HG03108 (cell line): ENCODE results near the gene LRGUK.

Experiments used
- ATAC-seq: cut with Tn5 transposase; IDR thresholded peaks from one replicate; pipeline ENCODE4 v1.9.1; 2021; ENCODE audit warnings: moderate library complexity; ENCODE audit not compliant: unreplicated experiment

LRGUK gene

DNA sequence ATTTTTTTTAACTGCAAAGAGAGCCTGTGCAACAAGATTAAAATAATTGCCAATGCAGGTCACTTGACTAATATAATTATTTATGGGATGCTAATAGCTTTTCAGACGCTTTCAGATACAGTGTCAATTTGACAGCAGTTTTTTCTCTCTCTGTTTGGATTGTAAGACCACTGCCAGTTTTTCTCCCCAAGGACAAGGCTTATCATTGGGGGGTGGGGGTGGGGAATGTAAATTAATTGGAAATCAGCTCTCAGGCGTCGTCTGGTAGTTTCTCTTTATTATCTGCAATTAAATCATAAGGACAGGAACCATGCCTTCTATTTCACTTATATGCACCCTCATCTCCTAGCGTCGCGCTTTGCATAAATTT, 559 bp upstream of the LRGUK start:
- ATAC-seq = no peak

GRCh38 chr7:134128829-134129228, 1.7 kb downstream of the LRGUK start:
- ATAC-seq = no peak

GRCh38 chr7:134129856-134130523, 2.9 kb downstream of the LRGUK start:
- ATAC-seq = no peak

DNA sequence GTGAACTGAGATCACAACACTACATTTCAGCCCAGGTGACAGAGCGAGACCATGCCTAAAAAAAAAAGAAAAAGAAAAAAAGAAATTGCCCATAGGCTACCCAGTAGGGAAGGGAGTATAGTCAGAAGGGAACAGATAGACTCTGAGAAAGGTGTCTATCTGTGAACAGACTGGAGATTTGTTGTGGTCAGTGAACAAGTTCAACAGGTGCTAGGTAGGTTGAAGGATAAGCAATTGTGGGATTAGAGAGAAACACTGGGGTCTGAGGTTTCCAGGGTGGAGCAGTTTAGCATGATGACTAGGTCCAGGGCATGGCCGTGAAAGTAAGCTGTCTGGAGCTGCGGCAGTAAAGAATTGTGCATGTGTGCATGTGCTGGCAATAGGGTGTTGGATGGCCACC, 6.9 kb downstream of the LRGUK start:
- no peak for ATAC-seq

GRCh38 chr7:134140889-134141867, 14.0 kb downstream of the LRGUK start:
- peak; percentile 74 for ATAC-seq

GRCh38 chr7:134141868-134142264, 14.7 kb downstream of the LRGUK start:
- no peak for ATAC-seq

- no peak for ATAC-seq
These were observed 26.5 kb downstream of the LRGUK start for GRCh38 chr7:134153493-134154136.

DNA sequence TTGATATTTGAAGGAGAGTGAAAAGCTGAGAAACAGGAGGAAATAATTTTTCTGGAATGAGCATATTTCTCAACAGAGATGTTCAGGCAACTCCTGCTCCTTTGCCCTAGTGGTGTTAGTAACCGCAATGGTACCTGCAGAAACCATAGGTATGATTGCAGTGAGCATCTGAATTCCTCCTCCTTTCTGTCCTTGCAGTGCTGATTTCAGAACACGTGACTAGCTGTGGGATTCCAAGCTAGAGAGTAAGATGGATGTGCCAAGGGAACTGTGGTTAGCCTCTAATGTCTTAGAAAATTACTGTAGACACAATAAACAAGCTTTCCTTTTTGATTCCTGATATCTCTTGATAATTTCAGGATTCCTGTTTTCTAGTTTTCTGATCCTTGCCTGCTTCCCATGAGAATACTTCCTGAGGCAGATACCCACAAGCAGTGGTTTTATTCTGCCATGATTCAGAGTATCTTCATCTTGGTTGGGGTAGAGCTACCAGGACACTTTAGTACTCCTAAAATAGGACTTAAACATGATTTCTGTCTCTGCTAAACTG, 27.5 kb downstream of the LRGUK start:
- no peak for ATAC-seq

DNA sequence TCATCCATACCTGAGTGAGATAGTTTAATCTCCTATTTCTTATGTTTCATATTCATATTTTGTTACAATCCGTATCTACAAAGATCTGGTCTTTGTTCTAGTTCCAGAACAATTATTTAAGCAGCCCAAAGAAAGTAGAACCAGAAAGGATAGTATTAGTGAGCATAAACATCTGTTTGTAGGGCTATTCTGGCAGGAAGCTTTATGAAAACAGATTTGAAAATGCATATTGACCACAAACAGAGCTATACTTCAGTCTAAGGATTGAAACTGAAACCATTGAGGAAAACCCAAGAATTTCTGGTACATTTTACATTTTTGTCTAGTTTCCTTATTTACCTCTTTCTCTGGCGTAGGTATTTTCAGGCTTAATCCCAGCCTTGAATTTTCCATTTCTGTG, 28.1 kb downstream of the LRGUK start:
- ATAC-seq = no peak

GRCh38 chr7:134155871-134156270, 28.7 kb downstream of the LRGUK start:
- no peak for ATAC-seq

DNA sequence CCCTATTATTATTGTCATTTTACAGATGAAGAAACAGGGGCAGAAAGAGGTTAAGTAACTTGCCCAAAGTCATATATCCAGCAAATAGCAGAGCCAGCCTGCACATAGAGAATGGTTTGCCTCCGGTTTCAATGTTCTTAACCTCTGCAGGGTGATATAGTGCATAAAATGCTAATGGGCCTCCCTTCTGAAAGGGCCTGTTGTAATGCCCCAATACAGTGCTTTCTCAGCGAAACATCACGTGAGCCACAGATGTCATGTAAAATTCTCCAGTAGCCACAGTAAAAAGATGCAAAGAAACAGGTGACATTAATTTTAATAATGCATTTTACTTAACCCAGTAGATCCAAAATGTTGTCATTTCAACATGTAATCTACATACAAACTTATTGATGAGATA, 38.1 kb downstream of the LRGUK start:
- no peak for ATAC-seq

- ATAC-seq = no peak
These were observed 40.1 kb downstream of the LRGUK start for GRCh38 chr7:134167250-134167649.

DNA sequence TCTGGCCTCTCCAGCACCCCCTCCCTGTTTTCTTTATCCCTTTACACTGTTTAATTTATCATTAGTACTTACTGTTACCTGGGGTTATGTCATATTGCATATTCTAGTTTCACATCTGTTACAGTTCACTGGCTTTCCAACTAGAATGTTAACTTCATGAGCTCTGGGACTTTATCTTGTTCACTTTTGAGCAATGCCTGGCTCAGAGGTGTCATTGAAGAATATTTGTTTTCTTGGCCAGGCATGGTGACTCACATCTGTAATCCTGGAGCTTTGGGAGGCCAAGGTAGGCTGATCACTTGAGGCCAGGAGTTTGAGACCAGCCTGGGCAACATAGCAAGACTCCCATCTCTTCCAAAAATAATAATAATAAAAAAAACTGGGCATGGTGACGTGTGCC, 40.7 kb downstream of the LRGUK start:
- no peak for ATAC-seq

- peak; percentile 94 for ATAC-seq
These were observed 47.7 kb downstream of the LRGUK start for GRCh38 chr7:134174795-134175261.

- ATAC-seq = no peak
These were observed 48.3 kb downstream of the LRGUK start for GRCh38 chr7:134175334-134176036.

DNA sequence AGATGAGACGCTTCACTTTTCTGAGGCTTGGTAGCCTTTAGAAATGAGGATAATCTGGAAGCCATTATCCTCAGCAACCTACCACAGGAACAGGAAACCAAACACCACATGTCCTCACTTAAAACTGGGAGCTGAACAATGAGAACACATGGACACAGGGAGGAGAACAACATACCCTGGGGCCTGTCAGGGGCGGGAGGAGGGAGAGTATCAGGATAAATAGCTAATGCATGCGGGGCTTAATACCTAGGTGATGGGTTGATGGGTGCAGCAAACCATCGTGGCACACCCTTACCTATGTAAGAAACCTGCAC, 48.9 kb downstream of the LRGUK start:
- ATAC-seq = no peak

GRCh38 chr7:134179036-134180011, 52.2 kb downstream of the LRGUK start:
- ATAC-seq = no peak

DNA sequence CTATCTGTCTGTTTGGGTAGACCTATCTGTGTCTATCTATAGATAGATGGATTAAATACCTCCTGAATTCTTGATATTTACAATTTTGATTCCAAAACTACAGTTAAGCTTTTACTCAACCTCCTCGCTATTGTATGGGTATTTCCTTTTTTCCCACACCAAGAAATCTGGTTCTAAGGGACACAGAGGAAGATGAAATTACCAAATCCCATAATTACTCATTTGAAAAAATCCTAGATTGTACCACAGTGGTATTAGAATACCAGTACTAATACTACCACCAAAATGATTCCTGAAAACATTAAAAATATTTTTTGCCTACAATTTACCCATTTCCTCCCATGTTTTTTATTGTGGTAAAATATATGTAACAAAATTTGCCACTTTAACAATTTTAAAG, 53.2 kb downstream of the LRGUK start:
- no peak for ATAC-seq

DNA sequence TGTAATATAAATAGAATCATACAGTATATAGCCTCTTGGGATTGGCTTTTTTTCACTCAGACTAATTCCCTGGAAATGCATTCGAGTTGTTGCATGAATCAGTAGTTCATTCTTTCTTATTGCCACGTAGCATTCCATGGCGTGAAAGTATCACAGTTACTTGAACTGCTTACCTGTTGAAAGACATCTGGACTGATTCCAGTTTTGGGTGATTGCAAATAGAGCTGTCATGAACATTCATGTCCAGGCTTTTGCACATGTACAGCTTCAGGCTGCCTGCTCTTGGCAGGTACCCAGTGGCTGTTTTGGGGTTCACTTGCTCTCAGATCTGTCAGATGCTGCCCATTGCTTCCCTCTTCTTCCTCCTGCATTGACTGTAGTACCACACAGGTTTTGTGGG, 54.9 kb downstream of the LRGUK start:
- no peak for ATAC-seq

- ATAC-seq = no peak
These were observed 57.6 kb downstream of the LRGUK start for GRCh38 chr7:134184767-134185166.
